GM19324 (cell line): Measurements from ENCODE around the gene SRMS.
"Not testable (repeated sequence)": the region's sequence is repeated elsewhere in the genome, so short reads cannot be mapped to it uniquely, and the experiment has no call there.

ENCODE experiments used
- ATAC-seq: cut with Tn5 transposase; IDR thresholded peaks from one replicate; pipeline ENCODE4 v1.9.1; 2021; ENCODE audit warnings: mild to moderate bottlenecking, moderate library complexity; ENCODE audit not compliant: unreplicated experiment, low FRiP score

Gene SRMS

GRCh38 chr20:63567386-63568169 lies 20.0 kb upstream of the SRMS start:
- no peak for ATAC-seq

GRCh38 chr20:63567136-63567385 lies 19.5 kb upstream of the SRMS start:
- ATAC-seq: no peak

GRCh38 chr20:63566395-63567135 lies 19.0 kb upstream of the SRMS start:
- no peak for ATAC-seq

- no peak for ATAC-seq
Observed at GRCh38 chr20:63565699-63566335, 18.3 kb upstream of the SRMS start.

- ATAC-seq: no peak
Observed at GRCh38 chr20:63565021-63565698, 17.6 kb upstream of the SRMS start.

- no peak for ATAC-seq
Observed at GRCh38 chr20:63564036-63564810, 16.7 kb upstream of the SRMS start.

- ATAC-seq: no peak
Observed at GRCh38 chr20:63563225-63563935, 15.8 kb upstream of the SRMS start.

GRCh38 chr20:63562461-63563224 lies 15.1 kb upstream of the SRMS start:
- peak; percentile 50 for ATAC-seq

GRCh38 chr20:63561624-63562396 lies 14.3 kb upstream of the SRMS start:
- no peak for ATAC-seq

- ATAC-seq: no peak
Observed at GRCh38 chr20:63560856-63561609, 13.5 kb upstream of the SRMS start.

GRCh38 chr20:63560333-63560805 lies 12.8 kb upstream of the SRMS start:
- no peak for ATAC-seq

- not testable (repeated sequence) for ATAC-seq
Observed at GRCh38 chr20:63559485-63560332, 12.2 kb upstream of the SRMS start.

GRCh38 chr20:63558804-63559484 lies 11.4 kb upstream of the SRMS start:
- ATAC-seq: no peak

GRCh38 chr20:63557481-63557891 lies 9.9 kb upstream of the SRMS start:
- no peak for ATAC-seq

GRCh38 chr20:63556873-63557478 lies 9.4 kb upstream of the SRMS start:
- ATAC-seq: no peak
